GM10847 (cell line): ENCODE results near the gene STK32C.

ENCODE experiments used
- POLR2A ChIP-seq: IDR thresholded peaks from 2 replicates; pipeline ENCODE4 v1.6.1; 2011; ENCODE audit not compliant: insufficient read length; ENCODE audit errors: extremely low read depth

The STK32C gene

DNA sequence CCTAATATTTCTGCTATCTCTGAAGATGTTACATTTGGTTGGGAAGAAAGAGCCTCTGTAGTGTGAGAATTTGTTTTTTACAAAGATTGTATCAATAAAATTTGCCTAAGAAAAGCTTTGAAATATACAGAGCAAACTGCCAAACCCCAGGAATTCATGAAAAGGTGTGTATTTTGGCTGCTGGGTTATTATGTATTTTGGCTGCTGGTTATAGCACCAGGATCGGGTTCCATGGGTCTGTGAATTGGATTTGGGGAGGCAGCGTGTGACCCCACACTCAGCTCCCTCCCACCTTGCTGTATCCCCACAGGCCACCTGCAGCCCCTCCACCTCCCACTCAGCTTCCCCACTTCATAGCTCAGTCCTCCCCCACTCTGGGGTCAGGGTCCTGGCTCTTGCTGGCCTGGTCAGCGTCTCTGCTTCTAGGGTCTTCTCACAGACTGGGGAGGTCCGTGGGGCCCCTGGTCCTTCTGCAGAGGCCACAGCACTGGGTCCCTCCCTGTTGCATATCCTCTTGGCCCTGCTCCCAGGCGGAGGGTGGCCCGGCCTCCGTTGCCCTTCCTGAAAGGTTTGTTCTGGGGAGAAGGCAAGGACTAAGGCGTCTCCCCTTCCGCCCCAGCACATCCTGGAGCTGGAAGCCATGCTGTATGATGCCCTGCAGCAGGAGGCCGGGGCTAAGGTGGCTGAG, 145.0 kb downstream of the STK32C start:
- no peak for TF ChIP-seq POLR2A

DNA sequence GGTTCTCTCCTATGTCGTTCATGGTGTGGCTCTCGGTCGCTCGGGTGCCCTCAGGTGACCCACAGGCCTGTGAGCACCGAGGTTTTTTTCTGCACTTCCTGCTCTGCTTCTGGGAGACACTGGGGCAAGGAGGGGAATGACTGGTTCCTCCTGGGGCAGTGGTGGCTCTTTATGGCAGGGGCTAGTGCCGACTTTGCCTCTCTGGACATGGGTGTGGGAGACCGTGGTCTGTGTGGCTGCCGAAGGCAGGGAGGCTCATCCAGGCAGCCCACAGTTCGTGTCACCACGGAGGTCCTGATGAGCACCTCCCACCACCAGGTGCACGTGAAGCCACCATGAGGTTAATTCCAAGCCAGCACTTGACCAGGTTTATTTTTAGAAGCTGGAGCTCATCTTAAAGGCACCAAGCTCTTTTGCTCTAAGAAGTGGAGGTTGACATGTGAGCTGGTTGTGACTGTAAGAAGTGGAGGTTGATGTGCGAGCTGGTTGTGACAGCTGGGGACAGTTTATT, 145.7 kb downstream of the STK32C start:
- no peak for TF ChIP-seq POLR2A

DNA sequence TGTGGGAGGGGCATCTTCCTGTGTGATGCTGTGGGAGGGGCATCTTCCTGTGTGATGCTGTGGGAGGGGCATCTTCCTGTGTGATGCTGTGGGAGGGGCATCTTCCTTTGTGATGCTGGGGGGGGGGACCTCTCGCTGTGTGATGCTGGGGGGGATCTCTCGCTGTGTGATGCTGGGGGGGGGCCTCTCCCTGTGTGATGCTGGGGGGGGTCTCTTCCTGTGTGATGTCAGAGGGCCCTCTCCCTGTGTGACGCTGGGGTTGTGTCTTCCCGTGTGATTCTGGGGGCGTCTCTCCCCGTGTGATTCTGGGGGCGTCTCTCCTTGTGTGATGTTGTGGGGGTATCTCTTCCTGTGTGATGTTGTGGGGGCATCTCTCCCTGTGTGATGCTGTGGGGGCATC, 148.9 kb downstream of the STK32C start:
- no peak for TF ChIP-seq POLR2A

DNA sequence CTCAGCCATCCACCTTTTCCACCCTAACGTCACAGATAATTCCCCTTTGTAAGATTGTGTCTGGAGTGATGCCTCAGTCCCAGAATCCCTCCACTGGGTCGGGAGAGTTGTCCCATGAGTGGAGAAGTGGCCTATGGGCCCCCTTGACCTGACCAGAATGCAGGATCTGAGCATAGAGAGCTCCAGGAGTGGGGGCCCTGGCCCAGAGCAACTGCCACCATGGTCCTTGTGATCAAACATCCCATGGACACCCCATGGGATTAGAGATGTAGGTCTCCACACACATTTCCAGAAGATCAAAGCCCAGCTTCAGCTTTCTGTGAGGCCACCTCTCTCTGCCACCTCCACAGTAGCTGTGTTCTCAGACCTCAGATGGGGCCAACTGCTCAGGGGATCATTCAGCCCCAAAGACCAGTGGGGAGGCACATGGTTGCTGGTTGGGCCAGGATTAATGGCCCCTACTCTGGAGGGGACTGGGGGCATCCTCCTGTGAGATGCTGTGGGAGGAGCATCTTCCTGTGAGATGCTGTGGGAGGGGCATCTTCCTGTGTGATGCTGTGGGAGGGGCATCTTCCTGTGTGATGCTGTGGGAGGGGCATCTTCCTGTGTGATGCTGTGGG, 149.5 kb downstream of the STK32C start:
- TF ChIP-seq POLR2A, result no peak
